ENCODE measurements around the gene ADAMTS17.

The ADAMTS17 gene

DNA sequence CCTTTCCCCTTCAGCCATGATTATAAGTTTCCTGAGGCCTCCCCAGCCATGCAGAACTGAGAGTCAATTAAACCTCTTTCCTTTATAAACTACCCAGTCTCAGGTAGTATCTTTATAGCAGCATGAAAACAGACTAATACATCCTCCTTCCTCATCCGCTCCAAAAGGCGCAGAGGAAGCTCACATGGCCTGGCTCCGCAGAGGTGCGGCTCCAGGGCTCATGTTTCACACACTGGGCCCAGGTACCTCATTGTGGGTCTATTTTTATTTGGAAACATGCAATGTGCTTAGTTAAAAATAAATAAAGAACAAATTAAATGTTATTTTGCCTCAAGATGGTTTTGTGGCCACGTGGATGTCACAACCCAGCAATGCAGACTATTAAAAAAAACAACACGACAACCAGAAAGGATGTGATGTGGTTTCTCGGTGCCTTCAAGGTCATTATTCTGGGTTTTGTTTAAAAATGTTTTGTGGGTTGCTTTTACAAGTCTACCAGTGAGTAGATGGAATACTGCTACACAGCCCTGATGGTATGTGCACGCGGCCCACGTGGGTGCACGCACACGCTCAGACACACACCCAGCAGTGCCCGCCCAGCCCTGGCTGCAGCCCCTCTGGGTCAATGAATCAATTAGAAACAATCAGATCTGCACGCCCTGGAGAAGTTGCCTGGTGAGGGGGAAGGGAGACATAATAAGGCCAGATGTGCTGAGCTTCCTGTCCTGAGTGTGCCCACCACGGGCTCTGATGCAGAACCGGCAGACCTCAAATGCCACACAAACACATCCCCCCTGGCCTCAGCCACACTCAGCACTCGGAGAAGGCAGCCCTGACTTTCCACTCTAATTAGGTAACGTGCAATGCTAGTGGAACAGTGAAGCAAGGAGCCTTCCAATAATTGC is 140.1 kb downstream of the ADAMTS17 start:
- H3K27me3 Mint-ChIP-seq, result peaks cover 48% of the 10 kb centered on the region
- peak; percentile 32 for ATAC-seq
- H3K27ac Mint-ChIP-seq, result no peak overlapping the region
- peaks cover 7% of the 10 kb centered on the region for H3K4me1 Mint-ChIP-seq
- peaks cover 3% of the 10 kb centered on the region for H3K9me3 Mint-ChIP-seq
- H3K4me3 Mint-ChIP-seq, result no peak overlapping the region
- H3K36me3 Mint-ChIP-seq, result no peaks in the 10 kb centered on the region

DNA sequence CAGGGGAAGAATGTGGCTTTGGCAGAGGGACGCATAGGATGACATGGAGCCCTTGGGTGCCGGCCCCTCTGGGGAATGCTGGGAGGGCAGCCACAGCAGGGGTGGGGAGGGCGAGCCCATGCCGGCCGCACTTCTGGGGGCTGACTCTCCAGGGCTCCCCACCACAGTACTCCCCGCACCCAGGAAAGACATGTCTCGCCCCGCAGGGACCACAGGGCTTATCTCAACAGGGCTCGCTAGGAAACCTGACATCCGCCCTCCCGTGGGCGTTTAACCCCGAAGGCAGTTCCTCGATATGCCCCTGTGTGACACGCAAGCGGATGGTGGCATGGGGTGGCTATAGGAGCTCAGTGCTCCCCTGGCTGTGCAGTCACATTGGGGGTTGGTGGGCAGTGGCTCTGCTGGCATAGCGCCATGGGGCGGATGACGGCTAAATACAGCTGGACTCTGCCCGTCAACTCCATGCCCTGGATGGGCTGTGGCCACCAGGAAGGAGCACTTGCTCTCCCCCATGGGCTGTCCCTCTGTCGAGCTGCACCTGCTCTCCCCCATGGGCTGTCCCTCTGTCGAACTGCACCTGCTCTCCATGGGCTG is 141.4 kb downstream of the ADAMTS17 start:
- ATAC-seq, result peak; percentile 9
- H3K36me3 Mint-ChIP-seq, result no peaks in the 10 kb centered on the region
- peaks cover 3% of the 10 kb centered on the region for H3K9me3 Mint-ChIP-seq
- H3K27me3 Mint-ChIP-seq, result peaks cover 50% of the 10 kb centered on the region
- no peak overlapping the region for H3K4me3 Mint-ChIP-seq
- H3K4me1 Mint-ChIP-seq, result peaks cover 7% of the 10 kb centered on the region
- no peak overlapping the region for H3K27ac Mint-ChIP-seq

DNA sequence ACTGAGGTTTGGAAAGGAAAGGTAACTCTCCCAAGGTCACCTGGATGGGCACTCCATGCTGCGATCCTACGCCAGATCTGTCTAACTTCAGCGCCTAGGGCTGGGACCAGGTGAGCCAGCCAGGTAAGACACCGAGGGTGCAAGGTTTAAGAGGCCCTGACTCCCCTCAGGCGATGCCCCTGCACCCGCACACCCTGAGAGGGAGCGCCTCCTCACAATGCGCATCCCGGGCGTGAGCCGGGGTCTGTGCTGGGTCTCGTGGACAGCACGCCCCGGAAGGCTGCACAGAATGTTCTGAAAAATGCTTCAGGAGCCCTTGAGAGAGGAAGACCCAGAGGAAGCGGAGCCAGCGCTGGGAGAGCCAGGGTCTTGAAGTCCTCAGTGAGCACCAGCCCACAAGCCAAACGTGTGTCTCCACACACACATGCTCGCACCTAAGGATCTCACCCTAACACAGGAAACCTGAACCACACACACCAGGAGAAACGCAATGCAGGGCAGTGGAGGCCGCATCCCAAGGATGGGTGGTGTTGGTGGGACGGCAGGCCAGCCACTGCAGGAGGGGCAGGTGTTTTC is 142.0 kb downstream of the ADAMTS17 start:
- H3K4me1 Mint-ChIP-seq, result peaks cover 7% of the 10 kb centered on the region
- no peak for ATAC-seq
- H3K27me3 Mint-ChIP-seq, result peaks cover 56% of the 10 kb centered on the region
- no peak overlapping the region for H3K4me3 Mint-ChIP-seq
- no peaks in the 10 kb centered on the region for H3K36me3 Mint-ChIP-seq
- H3K27ac Mint-ChIP-seq, result no peak overlapping the region
- peaks cover 3% of the 10 kb centered on the region for H3K9me3 Mint-ChIP-seq

DNA sequence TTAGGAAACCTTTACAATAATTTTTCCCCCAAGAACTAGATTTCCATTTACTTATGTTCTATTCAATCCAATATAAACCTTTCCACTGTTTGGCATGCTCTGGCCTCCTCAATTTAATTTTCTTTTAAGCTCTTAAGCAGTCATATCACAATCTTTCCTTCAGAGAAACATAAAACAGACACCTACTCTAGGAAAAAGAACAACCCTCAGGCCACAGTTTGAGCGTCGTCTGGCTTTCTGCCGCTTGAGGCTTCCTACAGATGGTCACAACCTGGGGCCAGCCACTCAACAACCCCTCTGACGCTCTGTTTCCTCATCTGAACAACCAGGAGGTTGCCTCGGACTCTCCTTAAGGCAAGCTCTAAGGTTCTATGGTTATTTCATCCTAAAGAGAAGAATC is 143.3 kb downstream of the ADAMTS17 start:
- Mint-ChIP-seq H3K36me3 (no peaks in the 10 kb centered on the region), H3K9me3 (peaks cover 3% of the 10 kb centered on the region), H3K4me3 (no peak overlapping the region), H3K27ac (no peak overlapping the region), H3K4me1 (peaks cover 7% of the 10 kb centered on the region), H3K27me3 (peaks cover 51% of the 10 kb centered on the region)
- no peak for ATAC-seq

DNA sequence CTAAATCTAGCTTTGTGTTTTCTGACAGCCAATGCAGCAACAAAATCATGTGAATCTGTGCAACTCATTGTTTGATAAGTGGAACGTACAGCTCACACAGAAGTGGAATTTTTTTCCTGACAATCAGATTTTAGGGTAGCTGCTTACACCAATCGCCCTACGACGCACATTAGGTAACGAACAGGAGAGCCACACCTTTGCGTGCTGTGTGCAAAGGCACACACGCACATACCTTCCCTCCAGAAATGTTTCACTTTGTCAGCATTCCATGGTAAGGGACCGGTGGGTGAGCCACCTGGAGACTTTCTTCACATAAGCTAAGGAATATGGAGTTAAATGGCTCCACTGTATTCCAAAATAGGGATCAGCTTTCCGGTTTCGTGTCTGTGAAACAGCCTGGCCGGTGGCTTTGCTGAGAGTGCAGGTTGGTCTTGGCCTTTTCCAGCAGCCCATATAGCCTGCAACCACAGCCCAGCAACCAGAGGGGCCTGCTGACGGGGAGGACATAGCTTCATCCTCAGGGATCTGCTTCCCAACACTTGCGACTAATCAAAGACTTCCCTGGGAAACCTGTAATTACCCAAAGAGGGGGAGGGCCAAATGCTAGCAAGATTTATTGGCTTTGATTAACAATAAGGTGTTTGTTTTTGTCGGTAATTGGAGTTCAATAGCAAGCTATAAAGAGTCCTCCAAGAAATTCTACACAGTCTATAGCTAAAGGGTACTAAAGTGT is 145.3 kb downstream of the ADAMTS17 start:
- Mint-ChIP-seq H3K36me3 (no peaks in the 10 kb centered on the region), H3K4me1 (peaks cover under 1% of the 10 kb centered on the region), H3K27ac (no peak overlapping the region), H3K9me3 (peaks cover 3% of the 10 kb centered on the region), H3K4me3 (no peak overlapping the region), H3K27me3 (peaks cover 31% of the 10 kb centered on the region)
- no peak for ATAC-seq

DNA sequence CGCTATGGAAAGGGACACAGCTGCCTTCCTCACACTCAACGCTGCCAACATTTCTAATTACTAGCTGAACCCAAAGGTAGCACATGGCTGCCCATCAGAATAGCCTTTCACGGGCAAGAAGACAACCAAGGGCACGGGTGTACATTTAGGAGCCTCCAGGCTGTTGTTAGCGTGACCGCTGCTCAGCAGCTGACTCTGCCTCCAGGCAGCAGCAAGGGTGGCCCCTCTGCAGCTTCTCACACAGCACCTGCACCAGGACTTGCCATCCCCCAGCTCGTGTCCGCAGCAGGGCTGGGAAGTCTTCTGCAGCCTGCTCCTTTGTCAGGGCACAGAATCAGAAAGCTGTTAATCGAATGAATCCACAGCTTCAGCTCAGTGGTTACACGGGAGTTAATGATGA is 146.8 kb downstream of the ADAMTS17 start:
- Mint-ChIP-seq H3K4me1 (no peaks in the 10 kb centered on the region), H3K36me3 (no peaks in the 10 kb centered on the region), H3K9me3 (peaks cover under 1% of the 10 kb centered on the region), H3K27me3 (peaks cover 16% of the 10 kb centered on the region), H3K27ac (no peak overlapping the region), H3K4me3 (no peak overlapping the region)
- ATAC-seq, result no peak

DNA sequence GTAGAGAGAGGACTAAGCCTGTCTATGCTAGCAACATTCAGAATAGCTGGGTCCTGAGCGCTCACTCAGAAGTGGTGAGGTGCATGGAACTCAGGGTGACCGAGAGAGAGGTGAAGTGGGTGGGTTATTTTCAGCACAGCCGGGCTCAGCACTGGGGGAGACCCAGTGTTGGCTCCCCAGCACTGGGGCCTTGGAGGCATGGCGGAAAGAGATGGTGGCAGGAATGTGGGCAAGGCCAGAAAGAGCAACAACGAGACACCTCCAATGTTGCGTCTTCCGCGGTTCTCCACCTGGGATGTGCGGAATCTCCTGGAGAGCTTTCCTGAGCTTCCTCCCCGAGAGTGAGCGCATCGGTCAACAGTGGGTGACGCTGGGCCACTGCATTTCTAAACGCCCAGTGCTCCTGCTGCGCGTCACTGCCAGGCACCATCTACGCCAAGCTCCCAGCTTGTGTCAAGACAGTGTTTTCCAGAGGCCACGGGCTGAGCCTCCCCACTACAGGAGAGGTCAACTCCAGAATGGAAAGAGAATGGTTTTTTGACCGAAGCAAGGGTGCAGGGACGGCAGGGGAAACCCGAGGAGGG is 148.4 kb downstream of the ADAMTS17 start:
- H3K27me3 Mint-ChIP-seq, result peaks cover 8% of the 10 kb centered on the region
- no peak for ATAC-seq
- no peaks in the 10 kb centered on the region for H3K4me1 Mint-ChIP-seq
- H3K9me3 Mint-ChIP-seq, result no peaks in the 10 kb centered on the region
- no peak overlapping the region for H3K4me3 Mint-ChIP-seq
- H3K27ac Mint-ChIP-seq, result no peak overlapping the region
- no peaks in the 10 kb centered on the region for H3K36me3 Mint-ChIP-seq

DNA sequence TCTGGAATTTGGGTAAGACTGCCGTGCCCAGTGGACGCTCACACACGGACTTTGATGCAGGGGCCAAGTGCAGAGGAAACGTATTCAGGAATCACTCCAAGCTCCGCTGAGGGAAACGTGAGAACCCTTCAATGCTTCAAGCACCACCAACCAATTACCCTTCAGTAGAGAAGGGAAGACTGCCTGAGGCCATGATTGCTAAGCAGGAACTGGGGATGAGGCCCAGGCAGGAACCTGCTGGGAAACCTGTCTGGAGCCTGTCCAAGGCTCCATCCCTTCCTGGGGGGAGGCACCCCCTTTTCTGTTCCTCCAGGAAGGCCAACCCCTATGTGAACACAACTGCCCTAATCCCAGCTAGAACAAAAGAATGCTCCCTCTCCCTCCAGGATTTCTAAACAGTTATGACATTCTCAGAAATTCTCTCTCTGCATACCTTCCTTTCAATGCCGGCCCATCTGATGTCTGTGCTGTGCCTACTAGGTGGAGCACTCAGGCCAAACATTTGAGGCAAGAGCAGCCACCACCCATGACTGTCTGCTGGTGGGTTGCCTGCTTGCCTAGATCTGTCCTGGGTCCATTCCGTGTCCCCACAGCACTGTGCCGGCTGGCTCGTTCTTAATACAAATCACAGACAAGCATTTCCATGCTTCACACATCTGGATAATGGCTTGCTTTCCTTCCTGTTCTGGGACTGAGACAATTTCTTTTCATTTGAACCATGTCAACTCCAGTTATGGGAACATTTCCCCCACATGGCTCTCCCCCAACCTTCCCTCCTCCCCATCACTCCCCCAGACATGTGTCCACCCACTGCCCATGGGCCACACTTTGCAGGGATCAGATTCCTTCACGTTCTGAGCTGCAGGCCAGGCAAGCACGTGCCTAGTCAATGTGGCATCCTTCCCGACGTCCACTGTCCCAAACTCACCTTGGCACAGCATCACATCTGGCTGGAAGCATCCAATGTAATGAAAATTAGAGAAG is 149.4 kb downstream of the ADAMTS17 start:
- Mint-ChIP-seq H3K4me3 (no peak overlapping the region), H3K27me3 (peaks cover 8% of the 10 kb centered on the region), H3K9me3 (no peaks in the 10 kb centered on the region), H3K27ac (no peak overlapping the region), H3K4me1 (no peaks in the 10 kb centered on the region), H3K36me3 (no peaks in the 10 kb centered on the region)
- no peak for ATAC-seq

DNA sequence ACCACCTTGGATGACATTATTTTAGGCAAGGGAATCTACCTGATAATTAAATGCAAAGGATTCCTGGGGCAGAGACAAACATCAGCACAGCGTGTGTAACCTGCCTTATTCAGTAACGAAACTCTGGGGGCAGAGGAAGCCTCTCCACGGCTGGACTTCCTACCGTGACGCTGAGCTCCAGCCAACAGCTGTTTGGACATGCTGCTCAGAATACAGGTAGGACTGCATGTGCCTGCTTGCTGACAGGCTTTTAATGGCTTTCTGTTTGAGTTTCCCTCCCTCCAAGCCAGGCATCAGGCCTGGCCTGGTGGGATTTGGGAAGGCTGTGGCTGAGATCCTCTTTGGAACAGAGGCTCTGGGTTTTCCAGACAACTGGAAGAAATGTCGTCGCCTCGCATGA is 150.6 kb downstream of the ADAMTS17 start:
- no peak overlapping the region for H3K27ac Mint-ChIP-seq
- H3K36me3 Mint-ChIP-seq, result no peaks in the 10 kb centered on the region
- H3K4me1 Mint-ChIP-seq, result no peaks in the 10 kb centered on the region
- H3K4me3 Mint-ChIP-seq, result no peak overlapping the region
- peaks cover 2% of the 10 kb centered on the region for H3K9me3 Mint-ChIP-seq
- peaks cover 8% of the 10 kb centered on the region for H3K27me3 Mint-ChIP-seq
- no peak for ATAC-seq

DNA sequence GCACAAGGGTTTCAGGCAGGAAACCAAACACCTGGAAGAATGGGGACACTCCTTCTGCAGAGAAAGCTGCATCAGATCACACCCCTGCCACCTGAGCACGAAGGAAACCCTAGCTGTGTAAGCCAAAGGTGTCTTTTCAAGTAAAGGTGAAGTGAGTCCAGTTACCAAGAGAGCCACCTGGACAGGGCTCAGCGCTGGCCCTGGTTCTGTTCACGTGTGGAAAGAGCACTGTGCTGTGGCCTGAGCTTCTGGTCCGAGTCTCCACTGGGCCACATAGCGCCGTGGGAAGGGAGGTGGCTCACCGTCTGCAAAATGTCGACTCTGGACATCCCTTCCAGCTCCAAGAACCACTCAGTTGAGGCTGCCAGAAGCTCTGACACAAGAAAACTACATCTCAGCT is 151.1 kb downstream of the ADAMTS17 start:
- H3K27ac Mint-ChIP-seq, result no peak overlapping the region
- no peaks in the 10 kb centered on the region for H3K4me1 Mint-ChIP-seq
- no peak for ATAC-seq
- peaks cover 2% of the 10 kb centered on the region for H3K9me3 Mint-ChIP-seq
- H3K36me3 Mint-ChIP-seq, result no peaks in the 10 kb centered on the region
- H3K27me3 Mint-ChIP-seq, result peaks cover 8% of the 10 kb centered on the region
- no peak overlapping the region for H3K4me3 Mint-ChIP-seq

DNA sequence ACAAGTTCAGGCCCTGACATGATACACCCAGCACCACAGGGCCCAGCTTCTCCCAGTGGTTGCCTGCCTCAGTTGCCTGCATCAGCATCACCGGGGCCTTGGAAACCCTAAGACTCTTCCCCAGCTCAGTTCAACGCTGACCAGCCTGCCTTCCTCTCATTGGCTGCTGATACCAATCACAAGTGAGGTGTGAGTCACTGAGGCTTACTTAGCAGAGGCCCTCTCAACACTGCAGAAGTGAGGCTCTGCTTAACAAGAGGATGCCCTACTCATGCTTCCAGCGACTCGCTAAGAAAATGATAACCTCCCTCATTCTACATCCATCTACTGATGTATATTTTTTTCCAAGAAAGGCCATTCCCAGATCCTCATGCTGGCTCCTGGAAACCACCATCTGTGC is 151.9 kb downstream of the ADAMTS17 start:
- Mint-ChIP-seq H3K36me3 (no peaks in the 10 kb centered on the region), H3K27ac (no peak overlapping the region), H3K4me3 (no peak overlapping the region), H3K9me3 (peaks cover 2% of the 10 kb centered on the region), H3K4me1 (no peaks in the 10 kb centered on the region), H3K27me3 (peaks cover under 1% of the 10 kb centered on the region)
- ATAC-seq, result no peak

DNA sequence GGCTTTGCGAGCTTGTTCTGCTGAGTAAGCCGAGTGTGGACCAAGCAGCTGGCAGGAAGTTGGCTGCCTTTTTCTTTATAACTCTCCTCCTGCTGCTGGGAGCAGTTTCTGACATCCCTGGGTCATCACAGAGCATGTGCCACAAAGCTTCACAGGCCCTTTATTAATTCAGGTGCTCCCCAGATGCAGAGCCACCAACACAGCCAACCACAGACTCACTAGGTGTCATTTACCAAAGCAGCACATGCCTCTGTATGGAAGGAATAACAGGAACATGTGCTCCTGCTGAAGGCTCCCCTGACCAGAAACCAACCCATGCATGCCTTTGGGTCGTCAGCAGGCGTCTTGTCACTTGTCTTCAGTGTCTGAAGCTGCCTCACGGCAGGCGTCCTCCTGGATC is 152.5 kb downstream of the ADAMTS17 start:
- Mint-ChIP-seq H3K36me3 (no peaks in the 10 kb centered on the region), H3K27me3 (no peaks in the 10 kb centered on the region), H3K9me3 (peaks cover 2% of the 10 kb centered on the region), H3K4me3 (no peak overlapping the region), H3K4me1 (no peaks in the 10 kb centered on the region), H3K27ac (no peak overlapping the region)
- no peak for ATAC-seq

DNA sequence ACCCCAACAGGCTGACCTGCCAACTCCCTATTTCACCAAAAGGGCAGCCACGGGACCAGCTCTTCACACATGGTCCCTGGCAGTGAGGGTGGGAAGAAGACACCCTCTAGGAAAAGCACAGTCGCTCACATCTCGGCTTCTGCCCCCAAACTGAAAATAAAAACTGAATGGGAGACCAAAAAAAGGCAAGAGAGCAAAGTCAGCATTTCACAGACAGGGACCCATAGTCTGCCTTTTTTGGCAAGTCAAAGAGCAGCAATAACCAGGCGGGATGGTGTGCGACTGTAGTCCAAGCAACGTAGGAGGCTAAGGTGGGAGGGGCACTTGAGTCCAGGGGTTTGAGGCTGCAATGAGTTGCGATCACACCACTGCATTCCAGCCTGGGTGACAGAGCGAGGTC is 154.1 kb downstream of the ADAMTS17 start:
- Mint-ChIP-seq H3K4me1 (no peaks in the 10 kb centered on the region), H3K27ac (no peak overlapping the region), H3K4me3 (no peak overlapping the region), H3K36me3 (no peaks in the 10 kb centered on the region), H3K27me3 (no peaks in the 10 kb centered on the region), H3K9me3 (peaks cover 2% of the 10 kb centered on the region)
- no peak for ATAC-seq

DNA sequence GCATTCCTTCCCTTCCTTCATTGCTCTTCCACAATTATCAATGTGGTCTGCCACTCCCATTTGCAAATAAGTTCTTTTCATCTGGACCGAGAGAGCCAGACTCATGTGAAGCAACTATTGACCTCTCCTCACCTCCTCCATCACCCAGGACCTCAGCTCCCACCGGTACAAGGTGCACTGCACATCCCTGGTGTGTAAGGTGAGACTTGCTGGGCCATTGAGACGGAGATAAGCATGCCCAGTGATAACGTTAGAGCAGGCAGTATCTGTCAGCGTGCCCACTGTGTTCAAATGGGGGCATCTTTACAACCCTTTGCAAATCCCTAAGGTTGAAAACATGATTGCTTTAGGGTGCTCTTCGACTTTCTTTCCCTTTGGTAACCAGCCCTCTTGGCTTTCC is 154.8 kb downstream of the ADAMTS17 start:
- ATAC-seq, result no peak
- Mint-ChIP-seq H3K9me3 (peaks cover 4% of the 10 kb centered on the region), H3K27me3 (no peaks in the 10 kb centered on the region), H3K4me3 (no peak overlapping the region), H3K36me3 (no peaks in the 10 kb centered on the region), H3K4me1 (no peaks in the 10 kb centered on the region), H3K27ac (no peak overlapping the region)
